Endothelial cell of umbilical vein (primary cell): Measurements from ENCODE around the gene SPIB. TPM values are rescaled to one million over a fixed set of nuclear protein-coding genes. Genes with fewer than 3 reads are reported as not detected.

Source experiments
- BruUV-seq: library from RNA; stranded (reverse); fragments of 400-500 nt; replicated peaks from 2 replicates; lab custom pipeline; 2021; lab: Mats Ljungman, UMichigan
- CTCF ChIA-PET: fragments of 300-600, 350-600 bp; sonication (Branson Sonifier 250); formaldehyde crosslinking; loops from one replicate; lab custom pipeline; 2021; ENCODE audit warnings: antibody characterized with exemption, inconsistent platforms; lab: Charles Lee
- POLR2A ChIA-PET: fragments of 300-600, 350-600 bp; sonication (Branson Sonifier 250); formaldehyde crosslinking; loops from one replicate; lab custom pipeline; 2021; ENCODE audit warnings: antibody characterized with exemption, inconsistent platforms; lab: Charles Lee
- DNase-seq: peaks from one replicate; pipeline ENCODE4 v3.0.0-alpha.2; 2011; ENCODE audit warnings: low read depth, low spot score
- FAIRE-seq: peaks from 2 replicates; lab custom pipeline; 2011; peaks lifted over from hg19 to GRCh38; lab: Jason Lieb, UNC
- H2AFZ ChIP-seq: 2 replicates; pipeline ENCODE4 v1.6.0; 2012; ENCODE audit warnings: low read depth, low read length, control low read depth, inconsistent platforms
- H3K27ac ChIP-seq: 2 replicates; pipeline ENCODE4 v1.5.1; 2011; ENCODE audit warnings: low read depth, mild to moderate bottlenecking, control low read depth, low read length, moderate library complexity; ENCODE audit not compliant: insufficient read depth
- H3K27me3 ChIP-seq, 2 experiments: 2 replicates each; pipeline versions ENCODE4 v1.6.0 to v1.6.1; 2011; ENCODE audit warnings: low read length in 2 of 2, mixed read lengths in 1 of 2; ENCODE audit not compliant: control insufficient read depth in 2 of 2, insufficient read depth in 2 of 2
- H3K36me3 ChIP-seq, 2 experiments: 2 replicates in 1 of 2; 3 replicates in 1 of 2; pipeline ENCODE4 v1.5.1; 2011; ENCODE audit warnings: low read length in 2 of 2, mild to moderate bottlenecking in 1 of 2, moderate library complexity in 1 of 2; ENCODE audit not compliant: control insufficient read depth in 2 of 2, insufficient read depth in 2 of 2; ENCODE audit errors: extremely low read depth in 1 of 2
- H3K4me1 ChIP-seq: 3 replicates; pipeline ENCODE4 v1.5.1; 2011; ENCODE audit warnings: mild to moderate bottlenecking, low read length; ENCODE audit not compliant: control insufficient read depth, insufficient read depth; ENCODE audit errors: extremely low read depth
- H3K4me2 ChIP-seq: 2 replicates; pipeline ENCODE4 v1.6.1; 2011; ENCODE audit warnings: low read length, control low read depth, mixed read lengths; ENCODE audit not compliant: insufficient read depth
- H3K4me3 ChIP-seq, 3 experiments: fragments of 200-600 bp in 1 of 3; sonication (generic), shearing (Covaris generic) in 1 of 3; replicated peaks in 1 of 3; 2 replicates each; pipeline ENCODE4 v1.5.1; 2011 to 2016; ENCODE audit warnings: control low read depth in 3 of 3, low read length in 3 of 3, mild to moderate bottlenecking in 2 of 3, inconsistent platforms in 1 of 3, low read depth in 1 of 3, moderate library complexity in 1 of 3; ENCODE audit not compliant: insufficient read depth in 1 of 3
- H3K79me2 ChIP-seq: 2 replicates; pipeline ENCODE4 v1.6.0; 2012; ENCODE audit warnings: low read length, inconsistent platforms; ENCODE audit not compliant: control insufficient read depth, insufficient read depth
- H3K9ac ChIP-seq: replicated peaks from 2 replicates; pipeline ENCODE3; 2011; ENCODE audit warnings: low read length, control low read depth; ENCODE audit not compliant: insufficient read depth; ENCODE audit errors: extremely low read depth
- H3K9me1 ChIP-seq: replicated peaks from 3 replicates; pipeline ENCODE4 v1.6.0; 2011; ENCODE audit warnings: mild to moderate bottlenecking, low read length; ENCODE audit not compliant: control insufficient read depth, insufficient read depth; ENCODE audit errors: extremely low read depth
- H3K9me3 ChIP-seq: replicated peaks from 2 replicates; pipeline ENCODE4 v1.5.1; 2012; ENCODE audit warnings: low read length, inconsistent platforms; ENCODE audit not compliant: control insufficient read depth, insufficient read depth
- H4K20me1 ChIP-seq: replicated peaks from 2 replicates; pipeline ENCODE3; 2011; ENCODE audit warnings: mild to moderate bottlenecking, low read length; ENCODE audit not compliant: control insufficient read depth, insufficient read depth; ENCODE audit errors: extremely low read depth
- EZH2 ChIP-seq: IDR thresholded peaks from 2 replicates; pipeline ENCODE4 v1.6.1; 2012; ENCODE audit warnings: borderline replicate concordance, low read depth, mild to moderate bottlenecking, moderate library complexity, low read length, inconsistent platforms; ENCODE audit not compliant: severe bottlenecking
- FOS ChIP-seq: IDR thresholded peaks from 2 replicates; pipeline ENCODE4 v1.6.1; 2011; ENCODE audit warnings: mild to moderate bottlenecking, low read length, moderate library complexity, borderline replicate concordance; ENCODE audit not compliant: insufficient read depth
- JUN ChIP-seq: IDR thresholded peaks from 2 replicates; pipeline ENCODE4 v1.6.1; 2011; ENCODE audit warnings: borderline replicate concordance, low read depth; ENCODE audit not compliant: insufficient read length, insufficient read depth
- MYC ChIP-seq: IDR thresholded peaks from one replicate; pipeline ENCODE4 v1.6.1; 2011; ENCODE audit warnings: mild to moderate bottlenecking, low read depth, low read length
- POLR2A ChIP-seq: IDR thresholded peaks from 2 replicates; pipeline ENCODE4 v1.6.1; 2012; ENCODE audit warnings: low read depth, mild to moderate bottlenecking, control low read depth, low read length
- POLR2AphosphoS5 ChIP-seq: IDR thresholded peaks from 2 replicates; pipeline ENCODE4 v1.6.1; 2012; ENCODE audit warnings: low read depth, mild to moderate bottlenecking, control low read depth, low read length, moderate library complexity; ENCODE audit not compliant: insufficient read depth
- dilution Hi-C: fragments of 300-500 bp; cut with MboI; formaldehyde crosslinking; loops from one replicate; pipeline ENCODE4 v1.15.0; 2019; ENCODE audit warnings: low sequenced_read_pairs; ENCODE audit not compliant: extremely low pct_ligation_motif_present
- intact Hi-C: fragments of 100-400 bp; cut with micrococcal nuclease; formaldehyde crosslinking; loops from one replicate; pipeline ENCODE4 v1.10.0; 2022
- polyA plus RNA-seq, 4 experiments: library from polyadenylated mRNA; depleted of rRNA in 3 of 4; stranded (reverse) in 3 of 4; unstranded in 1 of 4; fragments of >200 nt; gene quantifications; 2 replicates each; pipeline versions ENCODE4 v1.2.1 to v1.2.3, GENCODE V29; 2011 to 2012; ENCODE audit warnings: missing spikeins in 1 of 4
- total RNA-seq: library from RNA; stranded (reverse); gene quantifications from 2 replicates; pipeline ENCODE4 v1.2.3, GENCODE V29; 2021
- TF ChIP-seq, protein P1 (sequence below), 2 donors: IDR thresholded peaks; 1 replicate in 1 of 2; 2 replicates in 1 of 2; pipeline ENCODE4 v1.5.1; 2011; ENCODE audit warnings: low read length in 2 of 2, mild to moderate bottlenecking in 2 of 2, moderate library complexity in 2 of 2, control low read depth in 1 of 2, inconsistent platforms in 1 of 2, low read depth in 1 of 2; ENCODE audit not compliant: insufficient read depth in 1 of 2; ENCODE audit errors: extremely low read depth in 1 of 2
- TF ChIP-seq, protein P2 (sequence below): IDR thresholded peaks from 2 replicates; pipeline ENCODE4 v1.6.1; 2011; ENCODE audit not compliant: insufficient read depth, insufficient read length

The SPIB gene
- total and polyA plus RNA-seq, 2 donors (not counting 3 experiments of a cell fraction or from before 2014, with no cell fraction given): not detected

DNA sequence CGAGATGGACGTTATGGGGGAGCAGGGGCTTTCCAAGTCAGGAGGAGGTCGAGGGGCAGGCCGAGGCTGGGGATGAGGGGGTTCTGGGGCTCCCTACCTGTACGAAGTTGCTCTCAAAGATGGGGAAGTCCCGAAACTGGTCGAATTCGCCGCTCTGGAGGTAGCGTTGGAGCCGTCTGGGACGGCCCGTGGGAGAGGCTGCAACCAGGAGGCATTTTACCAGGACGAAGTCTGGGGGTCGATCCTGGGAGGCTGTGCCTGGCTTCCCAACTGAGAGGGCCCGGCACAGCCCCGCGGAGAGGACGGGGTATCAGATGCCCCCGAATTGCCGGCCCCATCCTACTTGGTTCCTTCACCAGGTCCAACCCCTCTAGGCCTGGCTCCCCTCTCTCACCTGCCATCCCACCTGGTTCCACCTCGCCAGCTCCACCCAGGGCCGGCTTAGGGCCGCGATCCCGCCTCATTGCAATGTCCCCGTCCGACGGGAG is 57.0 kb downstream of the SPIB start:
- intact Hi-C loops (loop anchor here (1.0 to 2.0 kb wide), 3 partner anchors 15 to 118 kb away; partner anchors contain the start of gene JOSD2), dilution Hi-C loops (no loop called here)
- Histone ChIP-seq H2AFZ (peak overlapping the region; percentile 20), H3K4me2 (no peak overlapping the region), H3K4me1 (peaks cover 7% of the 10 kb centered on the region), H3K9me3 (no peaks in the 10 kb centered on the region), H3K9ac (no peak overlapping the region), H4K20me1 (no peaks in the 10 kb centered on the region), H3K27me3 (no peaks in the 10 kb centered on the region), H3K27ac (no peak overlapping the region), H3K4me3 (no peak overlapping the region), H3K79me2 (peaks cover 7% of the 10 kb centered on the region), H3K9me1 (no peaks in the 10 kb centered on the region), H3K36me3 (peaks cover 0 to 18% of the 10 kb centered on the region in 2 experiments)
- TF ChIP-seq, protein P1, sequence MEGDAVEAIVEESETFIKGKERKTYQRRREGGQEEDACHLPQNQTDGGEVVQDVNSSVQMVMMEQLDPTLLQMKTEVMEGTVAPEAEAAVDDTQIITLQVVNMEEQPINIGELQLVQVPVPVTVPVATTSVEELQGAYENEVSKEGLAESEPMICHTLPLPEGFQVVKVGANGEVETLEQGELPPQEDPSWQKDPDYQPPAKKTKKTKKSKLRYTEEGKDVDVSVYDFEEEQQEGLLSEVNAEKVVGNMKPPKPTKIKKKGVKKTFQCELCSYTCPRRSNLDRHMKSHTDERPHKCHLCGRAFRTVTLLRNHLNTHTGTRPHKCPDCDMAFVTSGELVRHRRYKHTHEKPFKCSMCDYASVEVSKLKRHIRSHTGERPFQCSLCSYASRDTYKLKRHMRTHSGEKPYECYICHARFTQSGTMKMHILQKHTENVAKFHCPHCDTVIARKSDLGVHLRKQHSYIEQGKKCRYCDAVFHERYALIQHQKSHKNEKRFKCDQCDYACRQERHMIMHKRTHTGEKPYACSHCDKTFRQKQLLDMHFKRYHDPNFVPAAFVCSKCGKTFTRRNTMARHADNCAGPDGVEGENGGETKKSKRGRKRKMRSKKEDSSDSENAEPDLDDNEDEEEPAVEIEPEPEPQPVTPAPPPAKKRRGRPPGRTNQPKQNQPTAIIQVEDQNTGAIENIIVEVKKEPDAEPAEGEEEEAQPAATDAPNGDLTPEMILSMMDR (IDR thresholded peaks at IDR 0.05; ENCODE audit: extremely low read depth in 1 of 2, insufficient read depth in 1 of 2, low read depth in 1 of 2, low read length in 2 of 2): no peak
- TF ChIP-seq EZH2 (no peak), JUN (no peak)
- BruUV-seq: no TSS peak
- no peak for DNase-seq
- ChIA-PET POLR2A (no interaction called here), CTCF (interaction anchor here (0.6 kb wide), 1 partner anchor 14 kb away, joined by 4 read pairs; no protein-coding TSS in a partner anchor)
- FAIRE-seq: no peak

DNA sequence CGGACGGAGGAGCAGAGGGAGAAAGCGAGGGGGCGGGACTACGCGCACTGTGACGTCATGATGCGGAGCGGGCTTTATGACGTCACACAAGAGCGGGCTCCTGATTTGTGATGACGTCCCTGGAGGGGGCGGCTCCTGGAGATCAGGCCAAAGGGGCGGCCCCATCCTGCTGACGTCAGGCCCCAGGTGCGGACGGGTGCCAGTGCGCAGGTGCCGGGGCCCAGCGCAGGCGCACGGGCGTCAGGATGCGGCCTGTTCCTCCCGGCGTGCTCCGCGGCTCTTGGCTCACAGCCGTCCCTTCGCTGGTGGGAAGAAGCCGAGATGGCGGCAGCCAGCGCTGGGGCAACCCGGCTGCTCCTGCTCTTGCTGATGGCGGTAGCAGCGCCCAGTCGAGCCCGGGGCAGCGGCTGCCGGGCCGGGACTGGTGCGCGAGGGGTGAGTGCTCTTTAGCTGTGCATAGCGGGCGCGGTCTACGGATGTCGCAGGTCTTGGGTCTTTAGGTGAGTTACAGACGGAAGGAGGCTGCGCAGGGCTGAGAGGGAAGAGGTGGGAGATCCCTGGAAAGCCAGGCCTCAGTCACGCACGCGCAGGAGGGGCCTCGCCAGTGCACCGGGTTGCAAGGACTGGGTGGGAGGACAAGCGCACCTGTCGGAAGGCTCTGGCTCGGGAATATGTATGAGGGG is 57.6 kb downstream of the SPIB start, which contains the start of the genes EMC10 and GARIN5A:
TSS of gene EMC10 (plus strand) at position 284 of the 683 bp plus-strand sequence. CDS start at position 322, 38 bp downstream.
TSS of gene GARIN5A (minus strand) at position 625 of the 683 bp plus-strand sequence. CDS start at position 165, 460 bp downstream.
- TF ChIP-seq MYC (no peak), POLR2AphosphoS5 (peak; percentile 93), POLR2A (peak; percentile 96), JUN (peak; percentile 77), FOS (no peak)
- TF ChIP-seq, protein P2, sequence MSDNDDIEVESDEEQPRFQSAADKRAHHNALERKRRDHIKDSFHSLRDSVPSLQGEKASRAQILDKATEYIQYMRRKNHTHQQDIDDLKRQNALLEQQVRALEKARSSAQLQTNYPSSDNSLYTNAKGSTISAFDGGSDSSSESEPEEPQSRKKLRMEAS: peak; percentile 14
- TF ChIP-seq, protein P1 (IDR thresholded peaks at IDR 0.05; ENCODE audit: extremely low read depth in 1 of 2, insufficient read depth in 1 of 2, low read depth in 1 of 2, low read length in 2 of 2): no peak
- peak within 1 kb of the TSS; percentile 66 for H3K4me2 ChIP-seq
- BruUV-seq: no TSS peak
- H3K9me1 ChIP-seq: no peaks in the 10 kb centered on the region
- ChIA-PET POLR2A (no interaction called here), CTCF (no interaction called here)
- peaks cover 7% of the 10 kb centered on the region for H3K79me2 ChIP-seq
- H3K4me3 ChIP-seq: peak within 1 kb of the TSS; percentile 84 to 98 (median 87)
- DNase-seq (peak; percentile 94), FAIRE-seq (peak; percentile 90)
- no peaks in the 10 kb centered on the region for H4K20me1 ChIP-seq
- intact Hi-C loops: loop anchor here (1.0 to 2.0 kb wide), 3 partner anchors 16 to 119 kb away; partner anchors contain the start of gene JOSD2
- no peaks in the 10 kb centered on the region for H3K27me3 ChIP-seq
- peak within 1 kb of the TSS; percentile 93 for H2AFZ ChIP-seq
- H3K36me3 ChIP-seq: peaks cover 0 to 23% of the 10 kb centered on the region in 2 experiments
- H3K4me1 ChIP-seq: peaks cover 7% of the 10 kb centered on the region
- peak within 1 kb of the TSS; percentile 48 for H3K27ac ChIP-seq
- dilution Hi-C loops: no loop called here
- no peaks in the 10 kb centered on the region for H3K9me3 ChIP-seq
- peak within 1 kb of the TSS; percentile 74 for H3K9ac ChIP-seq
